ENCODE measurements around the gene SYTL5.

Gene SYTL5

GRCh38 chrX:38172596-38172995 is 166.2 kb downstream of the SYTL5 start:
- TF ChIP-seq CTCF (IDR thresholded peaks at IDR 0.05; ENCODE audit: borderline replicate concordance, extremely low read depth, low read length, poor library complexity, severe bottlenecking) (no peak), EZH2 (IDR thresholded peaks at IDR 0.05; ENCODE audit: borderline replicate concordance, low read depth, low read length, severe bottlenecking) (no peak)
- DNase-seq, result no peak
- ATAC-seq (ENCODE audit: insufficient read depth, low read depth), result no peak
- no peaks in the 10 kb centered on the region for H3K27me3 ChIP-seq (ENCODE audit: insufficient read depth, low read length, poor library complexity)
- H4K20me1 ChIP-seq (ENCODE audit: insufficient read depth, low read length), result no peaks in the 10 kb centered on the region
- H3K9ac ChIP-seq (ENCODE audit: low read depth, low read length), result no peak overlapping the region
- H2AFZ ChIP-seq (ENCODE audit: low read depth, low read length), result no peak overlapping the region
- H3K4me3 ChIP-seq (ENCODE audit: low read depth in 1 of 2, low read length in 2 of 2), result no peak overlapping the region
- H3K9me3 ChIP-seq (ENCODE audit: insufficient read depth, low read length, severe bottlenecking), result no peaks in the 10 kb centered on the region
- no peaks in the 10 kb centered on the region for H3K79me2 ChIP-seq (ENCODE audit: insufficient read depth, low read length)
- H3K27ac ChIP-seq (ENCODE audit: low read length), result no peak overlapping the region
- no peak overlapping the region for H3K4me2 ChIP-seq (ENCODE audit: insufficient read depth, low read length)
- no peaks in the 10 kb centered on the region for H3K4me1 ChIP-seq (ENCODE audit: insufficient read depth, low read length)
- H3K36me3 ChIP-seq (ENCODE audit: insufficient read depth, low read length), result no peaks in the 10 kb centered on the region

- peak; percentile 4 for DNase-seq
- H3K27me3 ChIP-seq (ENCODE audit: insufficient read depth, low read length, poor library complexity), result no peaks in the 10 kb centered on the region
- TF ChIP-seq EZH2 (IDR thresholded peaks at IDR 0.05; ENCODE audit: borderline replicate concordance, low read depth, low read length, severe bottlenecking), result no peak
- peak; percentile 59 for TF ChIP-seq CTCF (IDR thresholded peaks at IDR 0.05; ENCODE audit: borderline replicate concordance, extremely low read depth, low read length, poor library complexity, severe bottlenecking)
These were observed 168.8 kb downstream of the SYTL5 start for GRCh38 chrX:38175139-38175538.

GRCh38 chrX:38178396-38178795 is 172.0 kb downstream of the SYTL5 start:
- Histone ChIP-seq H3K4me1 (ENCODE audit: insufficient read depth, low read length) (no peaks in the 10 kb centered on the region), H3K9me3 (ENCODE audit: insufficient read depth, low read length, severe bottlenecking) (no peaks in the 10 kb centered on the region), H3K27me3 (ENCODE audit: insufficient read depth, low read length, poor library complexity) (no peaks in the 10 kb centered on the region), H3K9ac (ENCODE audit: low read depth, low read length) (no peak overlapping the region), H4K20me1 (ENCODE audit: insufficient read depth, low read length) (no peaks in the 10 kb centered on the region), H3K79me2 (ENCODE audit: insufficient read depth, low read length) (no peaks in the 10 kb centered on the region), H3K27ac (ENCODE audit: low read length) (no peak overlapping the region), H2AFZ (ENCODE audit: low read depth, low read length) (no peak overlapping the region), H3K36me3 (ENCODE audit: insufficient read depth, low read length) (no peaks in the 10 kb centered on the region), H3K4me2 (ENCODE audit: insufficient read depth, low read length) (no peak overlapping the region), H3K4me3 (ENCODE audit: low read depth in 1 of 2, low read length in 2 of 2) (no peak overlapping the region)
- no peak for TF ChIP-seq EZH2 (IDR thresholded peaks at IDR 0.05; ENCODE audit: borderline replicate concordance, low read depth, low read length, severe bottlenecking)
- no peak for TF ChIP-seq CTCF (IDR thresholded peaks at IDR 0.05; ENCODE audit: borderline replicate concordance, extremely low read depth, low read length, poor library complexity, severe bottlenecking)
- ATAC-seq (ENCODE audit: insufficient read depth, low read depth) (no peak), DNase-seq (no peak)

More at GRCh38 chrX:38175139-38175538, 168.8 kb downstream of the SYTL5 start:
- Histone ChIP-seq H3K9ac (ENCODE audit: low read depth, low read length) (no peak overlapping the region), H3K79me2 (ENCODE audit: insufficient read depth, low read length) (no peaks in the 10 kb centered on the region), H3K27ac (ENCODE audit: low read length) (no peak overlapping the region), H3K4me1 (ENCODE audit: insufficient read depth, low read length) (no peaks in the 10 kb centered on the region), H4K20me1 (ENCODE audit: insufficient read depth, low read length) (no peaks in the 10 kb centered on the region), H3K4me2 (ENCODE audit: insufficient read depth, low read length) (no peak overlapping the region), H2AFZ (ENCODE audit: low read depth, low read length) (no peak overlapping the region), H3K9me3 (ENCODE audit: insufficient read depth, low read length, severe bottlenecking) (no peaks in the 10 kb centered on the region), H3K4me3 (ENCODE audit: low read depth in 1 of 2, low read length in 2 of 2) (no peak overlapping the region), H3K36me3 (ENCODE audit: insufficient read depth, low read length) (no peaks in the 10 kb centered on the region)
- ATAC-seq (ENCODE audit: insufficient read depth, low read depth), result no peak
